ENCODE data around the gene SIGLEC9.

SIGLEC9 gene

DNA sequence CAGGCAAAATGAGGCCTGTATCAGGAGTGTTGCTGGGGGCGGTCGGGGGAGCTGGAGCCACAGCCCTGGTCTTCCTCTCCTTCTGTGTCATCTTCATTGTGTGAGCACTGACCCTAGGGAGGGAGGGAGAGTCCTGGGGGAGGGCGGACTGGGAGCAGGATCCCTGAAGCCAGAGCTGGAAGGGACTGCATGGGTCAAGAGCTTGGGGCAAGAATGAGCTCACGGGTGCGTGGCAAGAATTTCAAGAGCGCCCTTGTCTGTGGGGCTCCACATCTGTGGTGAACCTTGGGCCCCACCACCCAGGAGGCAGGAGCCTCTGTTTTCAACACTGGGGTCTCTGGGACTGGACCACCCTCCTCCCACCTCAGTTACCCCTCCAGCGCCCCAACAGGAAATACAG lies 22.0 kb downstream of the SIGLEC9 start:
- no peak for DNase-seq

DNA sequence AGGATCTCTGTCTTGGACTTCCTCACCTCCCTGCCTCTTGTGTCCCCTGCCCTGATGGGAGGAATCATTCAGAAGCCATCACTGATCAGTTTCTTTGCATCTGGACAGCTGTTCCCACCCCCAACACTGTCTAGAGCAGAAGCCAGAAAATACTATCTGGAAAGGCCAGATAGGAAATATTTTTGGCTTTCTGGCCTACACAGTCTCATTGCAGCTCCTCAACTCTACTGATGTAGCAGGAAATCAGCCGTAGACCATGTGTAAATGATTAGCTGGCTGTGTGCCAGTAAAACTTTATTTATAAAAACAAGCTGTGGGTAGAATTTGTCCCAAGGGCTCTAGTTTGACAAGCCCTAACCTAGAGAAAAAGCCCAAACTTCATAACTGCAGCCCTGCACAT lies 23.0 kb downstream of the SIGLEC9 start:
- DNase-seq = no peak

DNA sequence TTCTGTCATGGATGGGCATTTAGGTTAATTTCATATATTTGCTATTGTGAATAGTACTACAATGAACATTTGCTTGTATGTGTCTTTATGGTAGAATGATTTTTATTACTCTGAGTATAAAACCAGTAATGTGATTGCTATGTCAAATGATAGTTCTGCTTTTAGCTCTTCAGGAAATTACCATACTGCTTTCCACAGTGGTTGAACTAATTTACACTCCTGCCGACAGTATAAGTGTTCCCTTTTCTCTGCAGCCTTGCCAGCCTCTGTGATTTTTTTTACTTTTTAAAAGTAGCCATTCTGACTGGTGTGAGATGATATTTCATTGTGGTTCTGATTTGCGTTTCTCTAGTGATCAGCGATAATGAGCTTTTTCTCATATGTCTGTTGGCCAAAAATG lies 23.9 kb downstream of the SIGLEC9 start:
- DNase-seq = no peak

DNA sequence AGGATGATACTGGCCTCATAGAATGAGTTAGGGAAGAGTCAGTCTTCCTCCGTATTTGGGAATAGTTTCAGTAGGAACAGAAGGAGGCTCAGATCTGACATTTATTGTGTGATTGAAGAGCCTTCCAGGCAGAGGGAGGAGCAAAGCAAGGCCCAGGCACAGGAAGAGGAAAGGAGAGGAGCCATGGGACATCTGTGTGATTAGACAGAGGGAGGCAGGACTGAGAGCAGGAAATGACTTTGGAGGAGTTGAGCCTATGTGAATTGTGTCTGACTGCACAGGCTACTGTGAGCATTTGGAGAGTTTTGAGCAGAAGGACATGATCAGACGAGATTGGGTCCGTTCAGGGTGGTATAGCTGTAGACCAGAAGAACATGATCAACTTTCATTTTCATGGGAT lies 25.9 kb downstream of the SIGLEC9 start:
- DNase-seq = no peak

DNA sequence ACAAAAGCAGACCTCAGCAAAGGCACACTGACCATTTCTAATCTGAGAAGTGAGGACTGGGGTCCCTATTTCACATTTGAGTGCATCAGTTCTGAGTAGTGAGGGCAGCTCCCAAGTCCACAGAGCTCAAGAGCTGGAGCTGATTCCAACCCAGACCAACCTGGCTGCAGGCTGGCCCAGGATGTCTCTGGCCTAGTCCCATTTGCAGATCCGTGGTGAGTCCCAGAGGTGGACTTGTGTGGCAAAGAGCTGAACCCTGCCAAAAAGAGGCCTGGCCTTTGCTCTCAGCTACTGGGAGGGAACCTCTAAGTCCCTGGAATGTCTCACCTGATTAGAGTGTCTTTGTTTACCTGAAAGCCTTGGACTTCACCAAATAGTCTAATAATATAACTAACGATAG lies 32.0 kb downstream of the SIGLEC9 start:
- DNase-seq = no peak

DNA sequence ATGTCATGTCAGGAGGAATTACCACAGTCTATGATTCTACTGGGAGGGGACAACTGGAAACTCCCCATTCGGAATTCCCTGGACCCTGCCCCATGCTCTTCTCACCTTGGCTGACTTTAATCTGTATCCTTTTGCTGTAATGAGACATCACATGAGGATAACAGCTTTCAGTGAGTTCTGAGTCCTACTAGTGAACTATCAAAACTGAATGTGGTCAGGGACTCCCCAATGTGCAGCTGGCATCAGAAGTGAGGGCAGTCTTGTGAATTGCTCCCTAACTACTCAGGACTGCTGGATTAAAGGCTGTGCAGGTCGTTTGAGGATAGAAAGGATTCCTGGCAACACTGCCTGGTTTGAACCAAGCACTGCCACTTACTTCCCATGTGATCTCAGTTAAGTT lies 32.6 kb downstream of the SIGLEC9 start:
- DNase-seq = no peak

DNA sequence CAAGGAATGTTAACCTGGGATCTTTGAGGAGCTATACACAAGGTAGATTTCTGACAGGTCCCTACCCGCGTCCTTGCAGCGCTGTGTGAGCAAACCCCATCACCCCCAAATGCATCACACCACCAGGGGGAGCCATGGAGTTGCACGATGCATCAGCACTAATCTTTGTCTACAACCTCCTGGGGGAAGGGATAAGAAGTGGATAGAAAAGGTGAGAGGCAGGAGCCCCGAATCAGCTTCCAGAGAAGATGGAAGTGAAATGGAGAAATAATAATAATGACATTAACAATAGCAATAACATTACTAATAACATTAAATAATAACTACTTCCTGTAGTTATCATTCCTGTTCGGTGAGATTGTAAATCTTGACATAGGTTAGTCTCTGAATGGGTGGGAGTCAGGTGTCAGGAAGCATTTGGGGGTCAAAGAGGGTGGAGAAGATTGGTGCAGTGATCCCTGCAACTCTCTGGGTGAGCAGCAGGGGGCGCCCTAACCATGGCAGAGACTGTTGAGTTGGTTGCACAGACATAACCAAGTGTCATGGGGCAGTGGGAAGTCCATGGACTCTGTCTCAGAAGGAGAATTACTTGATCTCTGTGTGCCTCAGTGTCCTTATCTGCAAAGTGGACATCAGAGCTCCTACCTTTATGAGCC lies 33.9 kb downstream of the SIGLEC9 start:
- DNase-seq = peak in 1 of 2 experiments; percentile 8

DNA sequence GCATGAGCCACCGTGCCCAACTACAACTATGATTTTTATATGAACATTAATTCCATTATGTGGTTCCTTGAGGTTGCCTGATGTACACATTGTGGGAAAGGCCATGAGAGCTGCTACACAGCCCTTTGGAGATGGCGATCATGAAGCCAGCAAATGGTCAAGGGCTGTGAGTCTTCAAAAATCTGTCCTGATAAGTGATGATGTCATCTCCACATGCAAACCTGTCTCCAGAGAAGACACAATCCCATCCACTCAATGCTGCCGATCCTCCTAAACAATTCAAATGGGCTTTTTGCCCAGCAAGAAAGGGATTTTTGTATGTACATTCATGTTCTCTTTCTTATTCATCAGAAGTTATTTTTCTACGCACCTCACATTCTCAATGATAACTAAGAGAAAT lies 35.0 kb downstream of the SIGLEC9 start:
- DNase-seq = no peak

DNA sequence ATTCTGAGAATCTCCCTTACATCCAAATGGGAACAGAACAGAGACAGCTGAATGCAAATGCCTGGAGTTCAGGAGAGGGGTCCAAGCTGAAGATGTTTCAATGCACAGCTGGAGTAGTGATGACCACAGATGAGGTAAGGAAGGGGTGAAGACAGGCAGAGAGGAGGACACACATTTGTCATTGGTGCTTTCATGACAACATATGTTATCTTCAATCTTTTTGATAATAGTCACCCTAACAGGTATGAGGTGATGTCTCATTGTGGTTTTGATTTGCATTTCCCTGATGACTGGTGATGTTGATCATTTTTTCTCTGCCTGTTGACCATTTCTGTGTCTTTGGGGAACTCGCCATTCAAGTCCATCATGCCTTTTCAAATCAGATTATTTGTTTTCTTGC lies 36.6 kb downstream of the SIGLEC9 start:
- DNase-seq = no peak

DNA sequence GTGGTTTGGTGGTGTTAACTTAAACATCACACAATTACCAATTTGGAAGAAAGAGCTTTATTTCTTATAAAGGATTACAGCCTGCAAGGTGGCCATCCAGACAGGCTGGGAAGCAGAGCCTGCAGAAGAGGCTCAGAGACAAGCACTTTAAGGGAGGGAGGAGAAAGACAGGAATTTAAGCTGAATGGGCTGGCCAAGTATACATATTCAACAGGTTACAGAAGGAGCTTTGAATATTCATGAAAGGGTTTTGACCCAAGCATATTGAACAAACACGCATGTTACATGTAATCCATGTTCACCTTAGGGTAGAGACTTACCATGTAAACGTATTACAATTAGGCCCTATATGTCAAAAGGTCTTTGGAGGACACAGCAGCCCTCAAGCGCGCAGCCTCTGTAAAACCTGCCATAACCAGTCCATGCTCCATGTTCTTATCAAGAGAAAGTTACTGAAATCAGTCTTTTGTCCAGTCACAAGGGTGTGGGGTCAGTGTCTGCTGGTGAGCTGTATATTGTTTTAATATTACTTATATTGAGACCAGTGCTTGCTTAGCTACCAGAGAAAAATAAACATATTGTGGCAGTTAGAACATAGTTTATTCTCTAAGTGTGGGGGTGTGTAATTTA lies 37.3 kb downstream of the SIGLEC9 start:
- DNase-seq = no peak

DNA sequence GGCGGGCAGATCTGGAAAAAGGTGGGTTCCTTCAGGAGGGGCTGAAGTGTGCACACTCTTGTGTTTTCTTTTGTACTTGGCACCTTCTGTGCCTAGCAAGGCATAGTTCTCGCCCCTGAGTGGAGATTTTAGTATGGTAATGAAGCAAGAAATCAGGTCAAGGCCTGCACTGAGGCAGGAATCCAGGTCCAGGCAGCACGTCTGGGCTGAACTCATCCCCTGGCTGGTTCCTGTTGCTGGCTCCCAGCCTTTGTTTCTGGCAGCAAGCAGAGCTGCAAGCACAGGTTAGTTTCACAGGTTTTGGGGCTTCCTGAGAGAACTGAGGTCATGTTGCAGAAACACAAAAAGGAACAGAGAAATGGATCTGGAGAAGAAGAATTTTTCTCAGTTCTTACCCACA lies 38.6 kb downstream of the SIGLEC9 start:
- DNase-seq = no peak

DNA sequence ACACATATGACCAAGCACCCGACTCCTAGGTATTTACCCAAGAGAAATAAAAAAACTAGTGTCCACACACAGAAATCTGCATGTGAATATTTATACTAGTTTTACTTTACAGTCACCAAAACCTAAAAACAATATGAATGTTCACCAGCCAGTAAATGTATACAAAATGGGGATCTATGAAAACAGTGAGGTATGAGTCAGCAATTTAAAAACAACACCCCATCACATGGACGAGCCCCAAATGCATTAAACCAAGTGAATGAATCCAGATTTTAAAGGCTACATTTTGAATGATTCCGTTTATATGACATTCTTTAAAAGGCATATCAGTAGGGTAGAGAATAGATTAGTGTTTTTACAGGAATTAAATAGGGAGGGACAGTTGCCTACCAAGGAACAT lies 39.5 kb downstream of the SIGLEC9 start:
- no peak for DNase-seq

DNA sequence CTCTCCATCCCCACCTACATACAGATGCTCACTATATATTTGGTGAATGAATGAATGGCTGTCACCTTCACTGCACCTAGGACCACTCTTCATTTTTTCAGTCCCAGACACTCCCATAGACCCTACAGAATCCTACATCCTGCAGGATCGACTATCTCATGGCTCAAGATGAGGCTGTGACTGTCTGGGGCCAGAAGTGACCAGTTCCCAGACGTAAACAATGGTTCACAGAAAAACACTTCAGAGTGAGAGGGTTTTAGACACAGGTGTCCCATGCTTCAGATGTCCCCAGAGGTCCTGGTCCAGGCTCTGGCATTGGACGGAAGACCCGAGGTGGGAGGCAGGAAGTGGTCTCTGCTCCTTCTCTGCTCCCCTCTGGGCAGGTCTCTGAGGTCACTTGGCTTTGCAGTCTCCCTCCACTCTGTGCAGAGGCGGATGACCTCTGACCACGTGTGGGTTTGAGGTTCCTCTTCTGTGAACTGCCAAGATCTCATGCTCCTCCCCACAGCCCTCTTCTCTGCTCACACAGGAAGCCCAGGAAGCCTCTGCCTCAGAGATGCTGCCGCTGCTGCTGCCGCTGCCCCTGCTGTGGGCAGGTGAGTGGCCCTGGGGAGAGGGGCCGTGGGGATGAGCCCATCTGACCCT lies 42.3 kb downstream of the SIGLEC9 start:
- no peak for DNase-seq

DNA sequence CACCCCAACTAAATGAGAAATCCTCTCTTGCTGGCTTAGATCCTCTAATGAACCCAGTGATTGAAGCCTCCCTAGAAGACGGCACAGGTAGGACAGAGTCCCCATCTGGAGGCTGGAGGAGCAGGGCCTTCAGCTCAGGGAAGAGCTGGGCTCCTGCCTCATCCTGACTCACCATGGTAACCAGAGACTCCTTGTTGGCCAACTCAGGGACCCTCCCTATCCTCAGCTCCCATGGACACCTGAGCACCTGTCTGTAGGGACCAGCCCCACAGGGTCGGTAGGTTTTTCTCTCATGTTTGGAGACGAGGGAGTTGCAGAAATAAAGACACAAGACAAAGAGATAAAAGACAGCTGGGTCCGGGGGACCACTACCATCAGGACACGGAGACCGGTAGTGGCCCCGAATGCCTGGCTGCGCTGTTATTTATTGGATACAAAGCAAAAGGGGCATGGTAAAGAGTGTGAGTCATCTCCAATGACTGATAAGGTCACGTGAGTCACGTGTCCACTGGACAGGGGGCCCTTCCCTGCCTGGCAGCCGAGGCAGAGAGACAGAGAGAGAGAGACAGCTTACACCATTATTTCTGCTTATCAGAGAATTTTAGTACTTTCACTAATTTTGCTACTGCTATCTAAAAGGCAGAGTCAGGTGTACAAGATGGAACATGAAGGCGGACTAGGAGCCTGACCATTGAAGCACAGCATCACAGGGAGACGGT lies 44.0 kb downstream of the SIGLEC9 start:
- no peak for DNase-seq

DNA sequence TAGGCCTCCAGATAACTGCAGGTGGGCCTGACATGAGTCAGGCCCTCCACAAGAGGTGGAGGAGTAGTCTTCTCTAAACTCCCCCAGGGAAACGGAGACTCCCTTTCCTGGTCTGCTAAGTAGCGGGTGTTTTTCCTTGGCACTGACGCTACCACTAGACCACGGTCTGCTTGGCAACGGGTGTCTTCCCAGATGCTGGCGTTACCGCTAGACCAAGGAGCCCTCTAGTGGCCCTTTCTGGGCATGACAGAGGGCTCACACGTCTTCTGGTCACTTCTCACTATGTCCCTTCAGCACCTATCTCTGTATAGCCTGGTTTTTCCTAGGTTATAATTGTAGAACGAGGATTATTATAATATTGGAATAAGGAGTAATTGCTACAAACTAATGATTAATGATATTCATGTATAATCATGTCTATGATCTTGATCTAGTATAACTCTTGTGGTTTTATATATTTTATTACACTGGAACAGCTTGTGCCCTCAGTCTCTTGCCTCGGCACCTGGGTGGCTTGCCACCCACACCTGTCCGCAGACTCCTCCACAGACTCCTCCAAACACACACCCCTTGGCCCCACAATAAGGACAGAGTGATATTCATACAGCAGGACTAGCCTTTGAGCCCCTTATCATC lies 44.7 kb downstream of the SIGLEC9 start:
- peak; percentile 42 to 55 for DNase-seq

DNA sequence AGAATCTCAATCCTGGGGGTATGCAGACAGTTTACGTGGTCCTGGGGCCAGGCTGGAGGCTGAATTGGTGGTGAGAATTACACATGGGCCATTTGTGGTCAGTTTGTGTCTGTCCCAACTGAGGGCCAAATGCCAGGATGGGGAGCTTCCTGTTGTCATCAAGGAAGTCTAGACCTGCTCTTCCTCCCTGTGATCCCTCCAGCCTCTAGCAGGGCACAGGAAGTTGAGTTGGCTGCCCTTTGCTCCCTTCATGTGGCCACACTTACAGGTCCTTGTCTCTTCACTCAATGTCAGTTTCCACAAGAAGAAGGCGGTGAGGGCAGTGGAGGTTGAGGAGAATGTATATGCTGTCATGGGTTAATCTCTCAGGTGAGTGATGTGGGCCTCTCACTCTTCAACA lies 47.5 kb downstream of the SIGLEC9 start:
- DNase-seq = no peak

DNA sequence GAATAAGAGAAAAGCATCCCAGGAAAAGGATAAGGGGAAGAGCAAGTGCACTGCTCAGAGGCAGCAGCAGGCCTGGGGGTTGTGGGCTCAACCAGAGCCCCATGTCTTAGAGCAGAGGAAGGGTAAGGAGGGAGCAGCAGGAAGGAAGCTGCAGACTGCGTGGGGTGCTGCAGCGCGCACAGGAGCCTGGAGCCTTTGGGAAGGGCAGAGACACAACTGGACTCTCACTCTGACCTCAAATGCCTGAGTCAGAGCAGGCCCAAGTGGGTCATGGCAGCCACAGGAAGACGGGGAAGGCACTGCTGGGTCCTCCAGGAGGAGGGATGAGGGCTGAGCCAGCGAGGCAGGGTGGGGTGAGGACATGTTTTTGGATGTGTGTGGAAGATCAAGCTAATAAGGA lies 49.0 kb downstream of the SIGLEC9 start:
- no peak for DNase-seq

DNA sequence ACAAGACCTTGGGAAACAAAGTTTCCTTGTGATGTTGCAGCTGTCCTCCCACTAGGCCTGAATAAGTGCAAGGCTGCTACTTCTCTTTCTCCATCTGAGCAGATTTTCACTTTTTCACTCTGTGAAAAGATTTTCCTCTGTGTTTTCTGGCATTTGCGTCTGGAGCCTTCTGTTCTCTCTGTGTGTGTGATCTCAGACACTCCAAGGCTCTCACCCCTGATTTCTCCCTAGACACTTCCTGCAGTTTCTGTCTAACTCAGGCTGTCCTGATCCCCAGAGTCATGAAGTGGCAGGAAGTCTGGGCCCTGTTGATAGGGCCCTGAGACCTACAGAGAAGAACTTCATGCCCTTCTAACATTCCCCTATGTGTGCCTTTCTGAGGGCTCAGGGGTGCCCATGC lies 54.5 kb downstream of the SIGLEC9 start:
- DNase-seq = no peak
